ENCODE measurements around the gene PDGFA.

DNA sequence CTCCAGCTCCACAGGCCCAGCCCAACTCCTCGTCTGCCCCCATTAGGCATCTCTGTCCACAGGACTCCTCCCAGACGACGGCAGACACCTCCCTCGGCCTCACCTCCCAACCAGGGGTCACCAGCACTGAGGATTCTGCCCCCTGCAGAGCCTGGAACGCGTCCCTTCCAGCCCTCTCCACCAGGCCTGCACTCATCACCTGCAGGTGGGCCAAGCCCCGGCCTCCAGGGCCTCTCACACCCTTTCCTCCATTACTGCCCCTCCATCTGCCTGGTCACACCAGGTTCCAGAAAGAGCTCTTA lies 42.7 kb upstream of the PDGFA start:
- TF ChIP-seq EZH2 (IDR thresholded peaks at IDR 0.05; ENCODE audit: insufficient read depth, poor library complexity, severe bottlenecking), result no peak
- no peak for TF ChIP-seq EZH2phosphoT487 (IDR thresholded peaks at IDR 0.05; ENCODE audit: insufficient read depth, low read depth)

Data from GM23248 (cell line).